ENCODE measurements around the gene INSR.
"Not testable (repeated sequence)": the region's sequence is repeated elsewhere in the genome, so short reads cannot be mapped to it uniquely, and the experiment has no call there.

Gene INSR

DNA sequence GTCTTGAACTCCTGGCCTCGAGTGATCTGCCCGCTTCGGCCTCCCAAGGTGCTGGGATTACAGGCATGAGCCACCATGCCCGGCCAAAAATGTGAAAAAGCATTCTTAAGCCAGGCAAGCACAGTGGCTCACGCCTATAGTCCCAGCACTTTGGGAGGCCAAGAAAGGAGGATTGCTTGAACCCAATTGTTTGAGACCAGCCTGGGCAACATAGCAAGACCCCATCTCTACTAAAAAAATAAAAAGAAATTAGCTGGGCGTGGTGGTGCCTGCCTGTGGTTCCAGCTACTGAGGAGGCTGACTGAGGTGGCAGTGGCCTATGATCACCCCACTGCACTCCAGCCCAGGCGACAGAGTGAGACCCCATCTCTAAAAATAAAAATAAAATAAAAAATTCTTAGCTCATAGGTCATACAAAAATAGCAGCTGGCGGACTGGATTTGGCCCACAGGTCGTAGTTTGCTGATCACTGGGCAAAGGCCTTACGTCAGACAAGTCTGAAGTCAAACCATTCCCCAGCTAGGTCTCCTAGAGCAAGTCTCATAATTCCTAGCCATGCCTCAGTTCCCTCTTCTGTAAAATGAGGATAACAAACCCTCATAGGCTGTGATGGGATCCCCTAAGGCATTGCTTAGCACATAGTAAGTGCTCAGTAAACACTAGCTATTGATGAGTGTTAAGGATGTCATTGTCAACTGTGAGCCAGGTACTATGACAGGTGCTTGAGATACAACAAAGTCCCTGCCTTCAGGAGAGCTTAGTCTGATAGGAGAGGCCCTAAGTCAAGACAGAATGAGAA, 36.0 kb downstream of the INSR start:
- no peak for DNase-seq (ENCODE audit: low read depth)

DNA sequence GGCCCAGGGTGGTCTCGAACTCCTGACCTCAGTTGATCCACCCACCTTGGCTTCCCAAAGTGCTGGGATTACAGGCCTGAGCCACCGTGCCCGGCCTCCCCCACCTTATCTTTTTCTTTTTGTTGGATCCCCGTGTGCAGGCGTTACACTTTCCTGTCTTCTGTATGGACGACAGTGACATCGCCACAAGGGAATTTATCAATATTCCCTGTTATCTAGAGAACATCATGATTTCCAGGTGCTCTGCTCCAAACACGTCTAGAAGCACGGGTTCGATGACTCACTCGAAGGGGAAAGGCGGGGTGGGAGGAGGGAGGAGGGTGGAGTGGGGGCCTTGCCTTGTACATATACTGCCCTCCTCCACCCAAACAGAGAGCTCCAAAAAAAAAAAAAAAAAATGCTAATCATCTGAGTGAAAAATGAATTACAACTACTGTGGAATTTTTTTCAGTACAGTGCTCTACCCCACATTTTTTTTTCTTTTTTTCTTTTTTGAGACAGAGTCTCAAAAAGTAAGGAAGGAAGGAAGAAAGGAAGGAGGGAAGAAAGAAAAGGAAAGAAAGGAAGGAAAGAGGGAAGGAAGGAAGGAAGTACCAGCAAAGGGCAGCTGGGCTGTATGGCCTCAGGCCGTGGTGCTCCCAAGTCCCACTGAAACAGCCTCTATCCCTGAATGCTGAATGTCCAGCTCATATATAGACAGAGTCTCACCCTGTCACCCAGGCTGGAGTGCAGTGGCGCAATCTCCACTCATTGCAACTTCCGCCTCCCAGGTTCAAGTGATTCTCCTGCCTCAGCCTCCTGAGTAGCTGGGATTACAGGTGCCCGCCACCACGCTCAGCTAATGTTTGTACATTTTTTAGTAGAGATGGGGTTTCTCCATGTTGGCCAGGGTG, 36.8 kb downstream of the INSR start:
- DNase-seq (ENCODE audit: low read depth): no peak

DNA sequence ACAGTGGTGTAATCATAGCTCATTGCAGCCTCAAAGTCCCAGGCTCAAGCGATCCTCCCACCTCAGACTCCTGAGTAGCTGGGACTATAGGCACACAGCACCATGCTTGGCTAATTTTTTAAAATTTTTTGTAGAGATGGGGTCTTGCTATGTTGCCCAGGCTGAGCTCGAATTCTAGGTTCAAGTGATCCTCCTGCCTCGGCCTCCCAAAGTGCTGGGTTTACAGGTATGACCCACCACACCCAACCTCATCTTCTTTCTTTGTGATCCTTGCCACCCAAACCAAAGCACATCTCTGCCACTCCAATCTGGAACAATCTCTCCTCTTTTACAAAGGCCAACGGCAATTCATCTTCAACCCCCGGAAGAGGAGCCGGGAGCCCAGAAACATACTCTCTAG, 38.6 kb downstream of the INSR start:
- no peak for DNase-seq (ENCODE audit: low read depth)

DNA sequence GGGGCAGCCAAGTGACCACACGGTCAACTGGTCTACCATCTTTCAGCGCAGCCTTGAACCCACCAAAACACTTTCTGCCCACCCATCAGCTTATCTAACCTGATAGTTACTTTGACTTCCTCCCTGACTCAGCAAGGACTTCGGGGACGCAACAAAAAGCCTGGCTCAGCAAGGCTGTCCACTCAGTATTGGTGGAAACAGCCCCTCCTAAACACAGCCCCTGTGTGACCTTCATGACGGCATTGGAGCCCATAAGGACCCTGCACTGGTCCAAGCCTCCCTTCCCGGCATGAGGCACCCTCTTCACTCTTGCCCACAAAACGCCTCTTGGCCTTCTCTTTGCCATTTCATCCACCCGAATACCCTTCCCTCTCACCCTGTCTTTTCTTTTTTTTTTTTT, 39.1 kb downstream of the INSR start:
- DNase-seq (ENCODE audit: low read depth): no peak

DNA sequence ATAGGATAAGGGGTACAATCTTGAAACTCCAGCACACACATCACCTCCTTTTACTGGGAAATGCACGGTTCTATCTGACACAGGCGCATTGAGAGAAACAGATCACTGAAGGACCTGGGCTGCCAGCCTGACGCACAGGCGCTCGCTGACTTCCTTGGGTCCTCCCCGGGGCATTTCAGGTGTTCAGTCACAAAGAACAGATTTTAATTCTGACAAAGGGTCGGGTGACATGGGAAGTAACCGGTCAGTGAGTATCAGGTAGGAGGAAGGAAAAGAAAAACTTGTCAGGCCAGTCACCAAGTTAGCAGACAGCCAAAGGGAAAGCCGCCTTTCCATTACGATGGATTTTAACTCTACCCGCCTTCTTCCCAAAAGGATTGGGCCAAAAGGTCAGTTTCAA, 39.6 kb downstream of the INSR start:
- no peak for DNase-seq (ENCODE audit: low read depth)

DNA sequence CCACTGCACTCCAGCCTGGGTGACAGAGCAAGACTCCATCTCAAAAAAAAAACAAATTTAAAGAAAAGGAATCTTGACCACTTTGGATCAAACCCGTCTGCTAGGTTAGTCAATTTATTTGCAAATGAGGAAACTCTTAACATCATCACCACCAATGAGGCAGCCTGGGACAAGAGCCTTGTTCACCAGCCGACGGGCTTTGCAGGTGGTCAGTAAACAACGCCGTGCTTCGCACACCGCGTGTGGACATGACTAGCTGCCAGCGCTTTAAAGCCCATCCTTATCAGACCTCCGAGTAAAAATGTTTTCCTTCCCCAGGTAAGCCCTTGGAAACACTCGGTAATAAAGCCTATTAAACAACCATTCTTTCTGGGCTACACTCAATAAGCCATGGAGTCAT, 41.9 kb downstream of the INSR start:
- DNase-seq (ENCODE audit: low read depth): no peak

DNA sequence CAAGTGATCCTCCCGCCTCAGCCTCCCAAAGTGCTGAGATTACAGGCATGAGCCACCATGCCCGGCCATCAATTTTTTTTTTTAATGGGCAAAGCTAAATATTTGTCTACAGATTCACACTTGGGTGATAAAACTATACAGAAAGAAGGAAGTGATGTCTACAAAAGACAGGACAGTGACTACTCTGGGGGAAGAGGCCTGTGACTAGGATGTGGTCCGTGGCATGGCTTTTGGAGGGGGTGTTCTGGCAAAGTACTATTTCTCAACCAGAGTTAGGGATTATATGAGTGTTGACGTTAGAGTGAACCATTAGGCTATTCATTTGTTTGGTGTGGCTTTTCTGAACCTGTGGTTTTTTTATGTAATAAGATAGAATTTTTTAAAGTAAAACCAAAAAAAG, 42.7 kb downstream of the INSR start:
- no peak for DNase-seq (ENCODE audit: low read depth)

DNA sequence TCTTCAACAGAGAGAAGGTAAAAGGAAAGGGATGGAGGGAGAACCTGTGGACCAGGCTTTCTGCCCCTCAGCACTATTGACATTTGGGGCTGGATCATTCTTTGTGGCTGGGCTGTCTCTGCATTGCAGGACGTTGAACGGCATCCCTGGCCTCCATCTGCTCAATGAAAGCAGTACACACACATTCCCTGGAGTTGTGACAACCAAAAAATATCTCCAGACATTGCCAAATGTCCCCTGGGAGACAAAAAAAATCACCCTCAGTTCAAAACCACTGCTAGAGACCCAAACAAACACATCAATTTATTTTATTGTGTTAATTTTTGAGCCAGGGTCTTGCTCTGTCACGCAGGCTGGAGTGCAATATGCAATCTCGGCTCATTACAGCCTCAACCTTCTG, 43.3 kb downstream of the INSR start:
- no peak for DNase-seq (ENCODE audit: low read depth)

DNA sequence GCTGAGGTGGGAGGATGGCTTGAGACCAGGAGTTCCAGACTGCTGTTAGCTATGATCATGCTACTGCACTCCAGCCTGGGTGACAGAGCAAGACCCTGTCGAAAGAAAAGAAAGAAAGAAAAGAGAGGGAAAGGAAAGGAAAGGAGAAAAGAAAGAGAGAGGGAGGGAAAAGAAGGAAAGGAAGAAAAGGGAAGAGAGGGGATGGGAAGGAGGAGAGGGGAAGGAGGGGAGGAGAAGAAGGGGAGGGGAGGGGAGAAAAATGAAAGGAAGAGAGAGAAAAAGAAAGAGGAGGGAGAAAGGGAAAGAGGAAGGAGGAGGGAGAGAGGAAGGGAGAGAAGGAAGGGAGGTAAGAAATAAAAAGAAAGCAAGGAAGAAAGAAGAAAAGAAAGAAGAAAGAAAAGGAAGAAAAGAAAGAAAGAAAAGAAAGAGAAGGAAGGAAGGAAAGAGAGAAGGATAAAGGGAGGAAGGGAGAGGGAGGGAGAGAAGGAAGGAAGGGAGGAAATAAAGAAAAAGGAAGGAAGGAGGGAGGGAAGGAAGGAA, 44.1 kb downstream of the INSR start:
- no peak for DNase-seq (ENCODE audit: low read depth)

DNA sequence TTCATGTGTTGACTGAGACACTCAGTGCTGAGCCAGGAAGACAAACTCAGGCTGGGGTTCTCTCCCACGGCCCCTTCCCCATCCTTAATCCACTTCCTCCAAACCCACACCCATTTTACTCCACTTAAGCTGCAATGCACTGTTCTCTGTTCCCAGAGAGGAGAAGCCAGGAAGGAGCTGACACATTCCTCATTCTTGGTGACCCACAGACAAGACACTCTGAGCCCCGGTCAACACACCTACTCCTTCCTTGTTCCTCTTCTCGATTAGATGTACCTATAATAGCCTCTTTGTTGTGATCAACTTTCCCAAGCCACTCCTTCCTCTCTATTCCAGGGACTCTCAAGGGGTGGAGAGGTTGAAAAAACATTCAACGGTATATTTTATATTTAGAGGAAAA, 47.1 kb downstream of the INSR start:
- DNase-seq (ENCODE audit: low read depth): no peak

DNA sequence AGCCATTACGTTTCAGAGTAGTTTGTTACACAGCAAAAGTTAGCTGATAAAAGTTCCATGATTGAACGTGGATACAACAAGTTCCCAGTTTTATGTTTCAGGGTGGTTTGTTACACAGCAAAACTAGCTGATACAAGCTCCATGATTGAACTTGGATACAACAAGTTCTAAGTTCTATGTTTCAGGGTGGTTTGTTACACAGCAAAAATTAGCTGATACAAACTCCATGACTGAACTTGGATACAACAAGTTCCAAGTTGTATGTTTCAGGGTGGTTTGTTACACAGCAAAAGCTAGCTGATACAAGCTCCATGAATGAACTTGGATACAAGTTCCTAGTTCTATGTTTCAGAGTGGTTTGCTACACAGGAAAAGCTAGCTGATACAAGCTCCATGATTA, 47.6 kb downstream of the INSR start:
- no peak for DNase-seq (ENCODE audit: low read depth)

DNA sequence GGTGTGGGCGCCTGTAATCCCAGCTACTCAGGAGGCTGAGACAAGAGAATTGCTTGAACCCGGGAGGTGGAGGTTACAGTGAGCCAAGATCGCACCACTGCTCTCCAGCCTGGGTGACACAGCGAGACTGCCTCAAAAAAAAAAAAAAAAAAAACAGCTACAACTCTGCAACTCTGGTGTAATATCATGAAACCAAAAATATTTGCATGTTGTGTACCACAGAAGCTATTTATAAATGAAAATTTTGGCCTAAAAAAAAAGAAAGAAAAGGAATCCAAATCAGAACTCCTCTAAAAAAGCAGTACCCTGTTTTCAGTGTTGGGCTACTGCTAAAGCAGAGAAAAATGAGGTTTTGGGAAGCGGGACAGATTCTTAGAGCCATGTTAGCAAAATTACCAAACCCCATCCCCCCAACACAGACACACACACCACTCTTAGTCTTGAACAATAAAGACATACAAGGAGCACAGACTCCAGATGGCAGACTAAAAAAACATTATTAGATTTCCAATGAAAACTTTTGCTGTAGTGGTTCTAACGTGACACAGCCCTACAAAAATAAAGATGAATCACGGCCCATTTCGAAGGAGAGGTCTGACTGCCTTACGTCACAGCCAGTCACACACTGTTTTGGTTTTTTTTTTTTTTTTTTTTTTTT, 51.5 kb downstream of the INSR start:
- no peak for DNase-seq (ENCODE audit: low read depth)

DNA sequence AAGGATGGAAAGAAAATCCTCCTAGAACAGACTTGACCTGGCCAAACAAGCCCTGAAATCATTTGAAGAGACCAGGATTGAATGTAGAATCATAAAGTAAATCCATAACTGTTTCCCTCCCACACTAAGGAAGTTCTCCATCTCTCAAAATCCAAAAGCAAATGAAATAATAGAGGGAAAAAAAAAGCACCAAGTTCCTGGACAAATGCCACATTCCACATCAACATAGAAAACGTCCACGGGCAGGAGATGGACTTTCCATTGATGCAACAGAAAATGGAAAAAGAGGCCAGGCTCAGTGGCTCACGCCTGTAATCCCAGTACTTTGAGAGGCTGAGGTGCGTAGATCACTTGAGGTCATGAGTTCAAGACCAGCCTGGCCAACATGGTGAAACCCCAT, 56.2 kb downstream of the INSR start:
- no peak for DNase-seq (ENCODE audit: low read depth)

DNA sequence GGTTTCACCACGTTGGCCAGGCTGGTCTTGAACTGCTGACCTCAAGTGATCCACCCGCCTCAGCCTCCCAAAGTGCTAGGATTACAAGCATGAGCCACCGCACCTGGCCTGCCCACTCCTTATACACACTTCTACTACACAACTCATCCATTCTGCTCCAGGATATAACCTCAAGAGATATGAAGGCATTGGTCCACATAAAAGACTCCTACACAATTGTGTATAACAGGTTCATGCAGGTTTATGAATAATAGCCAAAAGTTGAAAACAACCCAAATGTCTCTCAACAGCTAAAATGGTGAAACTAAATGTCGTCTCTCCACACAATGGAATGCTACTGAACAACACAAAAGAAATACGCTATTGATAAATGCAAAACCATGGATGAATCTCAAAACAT, 58.1 kb downstream of the INSR start:
- DNase-seq (ENCODE audit: low read depth): no peak

DNA sequence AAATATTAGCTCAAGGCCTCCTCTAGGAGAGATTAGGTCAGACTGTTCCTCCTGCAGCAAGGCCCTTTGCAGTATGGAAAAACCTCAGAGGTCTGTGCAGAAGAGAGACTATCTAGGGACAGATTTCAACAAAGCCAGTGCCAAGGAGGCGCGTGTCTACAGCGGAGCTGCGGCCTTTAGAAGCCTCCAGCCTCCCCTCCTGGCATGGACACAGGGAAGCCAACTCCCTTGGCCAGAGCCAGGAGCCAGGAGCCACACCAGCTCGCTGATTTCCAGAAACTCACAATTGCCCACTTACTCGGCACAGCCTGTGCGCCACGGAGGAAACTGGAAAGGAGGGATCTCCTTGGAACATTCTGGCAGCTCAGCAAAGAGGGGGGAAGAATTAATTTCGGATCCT, 63.4 kb downstream of the INSR start:
- DNase-seq (ENCODE audit: low read depth): no peak

DNA sequence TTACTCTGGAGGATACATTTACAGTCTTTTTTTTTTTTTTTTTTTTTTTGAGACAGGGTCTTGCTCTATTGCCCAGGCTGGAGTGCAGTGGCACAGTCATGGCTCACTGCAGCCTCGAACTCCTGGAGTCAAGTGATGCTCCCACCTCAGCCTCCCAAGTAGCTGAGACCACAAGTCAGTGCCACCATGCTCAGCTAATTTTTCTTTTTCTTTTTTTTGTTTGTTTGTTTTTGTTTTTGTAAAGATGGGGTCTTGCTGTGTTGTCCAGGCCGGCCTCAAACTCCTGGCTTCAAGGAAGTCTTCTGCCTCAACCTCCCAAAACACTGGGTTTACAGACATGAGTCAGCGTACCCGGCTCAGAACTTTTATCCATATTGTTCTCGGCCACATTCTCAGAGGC, 64.5 kb downstream of the INSR start:
- no peak for DNase-seq (ENCODE audit: low read depth)

DNA sequence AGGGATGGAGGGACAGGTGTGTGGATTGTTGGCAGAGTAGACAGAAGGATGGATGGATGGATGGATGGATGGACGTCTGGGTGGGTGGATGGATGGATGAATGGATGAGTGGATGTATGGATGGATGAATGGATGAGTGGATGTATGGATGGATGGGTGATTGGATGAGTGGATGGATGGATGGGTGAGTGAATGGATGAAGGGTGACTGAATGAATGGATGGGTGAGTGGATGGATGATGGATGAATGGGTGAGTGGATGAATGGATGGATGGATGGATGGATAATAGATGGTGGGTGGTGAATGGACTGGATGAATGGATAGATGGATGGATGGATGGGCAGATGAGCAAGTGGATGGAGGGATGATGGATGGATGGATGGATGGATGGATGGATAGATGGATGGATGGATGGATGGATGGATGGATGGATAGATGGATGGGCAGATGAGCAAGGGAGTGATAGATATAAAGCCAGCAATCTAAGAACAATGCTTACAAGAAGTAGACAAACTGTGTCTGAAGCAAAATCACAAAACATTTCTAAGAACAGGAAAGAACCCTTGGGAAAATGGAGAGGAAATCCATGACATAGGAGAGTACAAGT, 65.2 kb downstream of the INSR start:
- no peak for DNase-seq (ENCODE audit: low read depth)

DNA sequence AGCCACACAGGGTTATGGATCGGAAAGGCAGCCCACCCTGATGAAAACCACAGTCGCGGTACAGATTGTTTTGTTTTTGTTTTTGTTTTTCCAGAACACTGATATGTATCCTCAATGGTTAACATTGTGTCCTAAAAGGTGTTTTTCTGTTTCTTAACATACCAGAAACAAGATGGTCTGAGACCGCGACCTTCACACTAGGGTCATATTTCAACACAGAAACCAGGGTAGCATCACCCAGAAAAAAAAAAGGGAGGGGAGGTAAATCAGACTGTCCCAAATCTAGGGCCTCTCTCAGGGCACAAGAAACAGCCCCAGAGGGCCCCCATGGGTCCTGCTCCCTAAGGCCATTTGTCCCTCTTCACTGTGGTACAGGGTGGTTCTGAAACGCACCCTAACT, 66.5 kb downstream of the INSR start:
- no peak for DNase-seq (ENCODE audit: low read depth)

DNA sequence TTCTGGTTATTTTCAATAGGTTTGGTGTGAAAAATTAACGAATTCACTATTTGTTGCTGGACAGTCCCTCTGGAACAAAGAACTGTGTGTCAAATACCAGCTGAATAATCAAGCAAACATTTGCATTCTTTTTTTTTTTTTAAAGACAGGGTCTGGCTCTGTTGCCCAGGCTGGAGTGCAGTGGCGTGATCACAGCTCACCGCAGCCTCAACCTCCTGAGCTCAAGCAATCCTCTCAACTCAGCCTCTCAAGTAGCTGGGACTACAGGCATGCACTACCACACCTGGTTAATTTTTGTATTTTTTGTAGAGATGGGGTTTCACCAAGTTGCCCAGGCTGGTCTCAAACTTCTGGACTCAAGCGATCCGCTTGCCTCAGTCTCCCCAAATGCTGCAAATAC, 67.1 kb downstream of the INSR start:
- not testable (repeated sequence) for DNase-seq (ENCODE audit: low read depth)

DNA sequence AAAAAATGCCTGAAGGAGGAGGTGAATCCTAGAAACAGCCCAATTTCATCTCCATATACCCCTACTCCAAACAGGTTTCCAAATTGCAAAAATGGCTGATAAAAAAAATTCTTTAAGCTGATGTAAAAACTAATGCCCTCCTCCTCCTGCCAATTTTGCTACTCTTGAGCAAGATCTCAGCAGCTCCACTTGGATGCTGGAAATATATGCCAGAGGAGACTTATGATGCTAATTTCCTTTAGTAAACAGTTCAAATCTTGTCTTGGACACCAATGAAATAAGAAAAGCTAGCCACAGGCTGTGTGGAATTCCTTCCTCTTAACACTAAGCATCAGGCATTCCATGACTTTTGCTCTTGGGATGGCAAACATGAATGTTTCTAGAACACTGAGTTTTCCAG, 67.5 kb downstream of the INSR start:
- no peak for DNase-seq (ENCODE audit: low read depth)

DNA sequence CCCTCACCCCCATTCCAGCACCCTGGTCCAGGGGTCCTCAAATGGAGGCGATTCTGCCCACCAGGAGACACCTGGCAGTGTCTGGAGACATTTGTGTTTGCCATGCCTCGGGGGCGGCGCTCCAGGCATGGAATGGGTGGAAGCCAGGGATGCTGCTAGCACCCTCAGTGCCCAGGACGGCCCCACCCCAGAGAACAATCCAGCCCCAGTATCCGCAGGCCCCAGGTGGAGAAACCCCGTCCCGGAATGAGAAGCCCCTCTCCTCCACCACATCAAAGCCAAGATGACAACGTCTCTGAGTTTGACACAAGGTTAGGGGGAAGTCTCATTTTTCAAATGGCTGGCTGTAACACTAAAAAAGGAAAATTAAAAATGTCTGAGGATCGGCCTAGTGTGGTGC, 68.5 kb downstream of the INSR start:
- DNase-seq (ENCODE audit: low read depth): no peak

DNA sequence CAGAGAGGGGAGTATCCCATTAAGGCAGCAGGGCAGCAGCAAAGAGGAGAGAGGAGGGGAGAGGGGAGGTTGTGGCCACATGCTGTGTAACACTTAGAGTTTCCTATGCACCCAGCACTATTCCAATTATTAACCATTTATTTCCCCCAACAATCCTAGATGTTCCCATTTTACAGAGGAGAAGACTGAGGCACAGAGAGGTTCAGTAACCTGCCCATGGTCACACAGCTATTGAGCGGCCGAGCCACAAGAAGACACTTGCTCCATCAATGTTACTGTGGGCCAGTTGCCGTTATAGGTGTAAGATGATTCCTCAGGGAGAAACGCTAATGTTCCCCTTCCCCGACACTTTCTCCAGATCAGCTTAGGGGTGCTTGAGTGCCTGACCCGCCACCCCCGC, 69.2 kb downstream of the INSR start:
- DNase-seq (ENCODE audit: low read depth): no peak
